ENCODE data around the gene TTC6.

The TTC6 gene

GRCh38 chr14:37585101-37585511 is 10.3 kb upstream of the TTC6 start:
- DNase-seq (ENCODE audit: low spot score), result no peak

DNA sequence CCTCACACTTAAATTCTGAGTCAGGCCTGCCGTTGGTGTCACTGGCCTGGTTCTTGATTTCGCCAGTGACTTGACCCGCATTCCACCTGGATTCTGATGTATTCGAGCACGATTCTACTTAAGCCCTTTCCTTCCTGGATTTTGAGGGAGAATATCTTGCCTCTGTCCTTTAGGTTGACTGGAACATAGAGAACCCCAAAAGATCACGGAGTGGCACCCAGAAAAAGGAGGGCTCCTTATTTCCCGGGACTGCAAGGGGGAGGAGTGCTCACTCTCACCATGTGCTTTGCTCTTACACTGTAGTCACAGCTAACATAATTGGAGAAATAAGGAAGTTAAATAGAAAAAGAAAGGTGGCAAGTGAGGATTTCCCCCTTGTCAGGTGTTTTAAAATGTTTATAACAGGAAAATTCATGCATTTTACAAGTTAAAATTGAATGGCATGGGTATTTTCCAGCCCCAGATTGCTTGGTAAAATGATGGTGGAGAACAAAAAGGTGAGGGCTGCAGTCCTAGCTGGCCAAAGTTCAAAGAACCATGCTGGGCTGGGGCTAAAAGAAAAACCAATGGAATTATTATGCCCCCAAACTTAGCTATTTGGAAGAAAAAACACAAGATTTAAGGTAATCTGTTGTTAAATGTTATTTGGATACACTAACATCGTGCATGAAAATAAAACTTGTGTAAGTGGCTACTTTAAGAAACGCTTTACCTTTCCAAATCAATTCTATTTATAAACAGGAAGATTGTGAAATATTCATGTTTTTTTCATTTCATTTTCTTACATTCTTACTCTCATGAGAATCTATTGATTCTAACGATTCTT is 9.2 kb upstream of the TTC6 start:
- DNase-seq (ENCODE audit: low spot score), result no peak

- no peak for DNase-seq (ENCODE audit: low spot score)
These were observed 8.7 kb upstream of the TTC6 start for GRCh38 chr14:37586797-37587130.

DNA sequence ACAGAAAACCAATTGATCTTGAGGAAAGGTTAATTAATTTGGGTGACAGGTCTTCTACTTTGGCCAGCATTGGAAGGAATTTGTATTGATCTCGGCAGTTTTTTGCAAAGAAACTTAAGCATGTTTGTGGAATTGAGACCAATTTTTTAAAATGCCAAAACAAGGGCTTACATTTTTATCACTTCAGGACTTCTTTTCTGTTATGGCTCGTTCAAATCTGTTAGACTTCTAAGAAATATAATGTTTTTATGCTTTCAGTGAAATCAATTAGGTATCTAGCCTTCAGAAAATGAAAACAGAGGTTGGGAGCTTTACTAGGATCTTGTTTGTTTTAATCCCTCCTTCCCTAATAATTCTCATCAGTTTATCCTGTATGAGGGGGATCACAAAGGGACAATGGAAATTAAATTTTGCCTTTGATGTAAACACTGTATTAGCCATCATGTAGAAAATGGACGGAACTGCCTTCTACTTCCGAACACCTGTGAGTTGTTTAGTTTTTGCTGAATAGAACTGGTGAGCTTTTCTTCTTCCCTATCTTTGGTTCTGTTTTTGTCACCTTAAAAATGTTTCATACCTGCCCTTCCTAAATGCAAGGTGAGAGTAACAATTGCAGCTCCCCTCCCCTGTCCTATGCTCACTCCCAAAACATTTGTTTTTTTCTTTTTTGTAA is 8.2 kb upstream of the TTC6 start:
- no peak for DNase-seq (ENCODE audit: low spot score)

DNA sequence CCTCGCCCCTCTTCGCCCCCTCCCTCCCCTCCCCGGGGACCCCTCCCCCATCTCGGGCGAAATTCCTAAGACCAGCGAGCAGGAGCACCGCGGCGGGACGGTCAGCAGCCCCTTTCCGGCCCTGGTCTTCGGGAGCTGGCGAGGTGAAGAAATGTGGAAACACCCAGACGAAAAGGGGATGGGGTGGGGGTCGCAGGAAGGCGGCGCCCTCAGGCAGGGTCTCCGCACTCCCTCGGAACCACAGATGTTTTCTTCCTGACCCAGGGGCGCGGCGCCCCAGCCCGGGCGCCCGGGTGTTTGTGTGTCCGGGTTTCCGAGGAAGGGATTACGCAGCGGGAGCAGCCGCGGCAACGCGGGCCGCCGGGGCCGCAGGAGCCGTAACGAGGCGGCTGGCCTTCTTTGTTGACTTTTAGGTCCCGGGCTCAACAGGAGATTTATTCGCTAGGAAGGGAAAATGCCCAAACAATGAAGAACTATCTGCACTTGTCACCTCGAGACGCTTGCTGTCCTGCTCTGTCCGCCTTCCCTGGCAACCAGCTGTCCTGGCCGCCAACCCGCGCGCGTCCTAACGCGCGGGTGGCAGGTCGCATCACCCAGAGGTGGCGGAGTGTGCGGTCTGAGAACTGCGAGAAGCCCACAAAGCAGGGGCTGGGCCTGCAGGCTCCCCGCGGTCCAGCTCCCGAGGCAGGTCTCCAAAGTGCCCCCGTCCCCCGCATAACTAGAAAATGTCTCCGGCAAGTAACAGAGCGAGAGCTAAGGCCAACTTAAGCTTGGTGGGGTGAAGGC is 7.4 kb upstream of the TTC6 start:
- DNase-seq (ENCODE audit: low spot score), result no peak

GRCh38 chr14:37588667-37588955 is 6.8 kb upstream of the TTC6 start:
- DNase-seq (ENCODE audit: low spot score), result no peak

DNA sequence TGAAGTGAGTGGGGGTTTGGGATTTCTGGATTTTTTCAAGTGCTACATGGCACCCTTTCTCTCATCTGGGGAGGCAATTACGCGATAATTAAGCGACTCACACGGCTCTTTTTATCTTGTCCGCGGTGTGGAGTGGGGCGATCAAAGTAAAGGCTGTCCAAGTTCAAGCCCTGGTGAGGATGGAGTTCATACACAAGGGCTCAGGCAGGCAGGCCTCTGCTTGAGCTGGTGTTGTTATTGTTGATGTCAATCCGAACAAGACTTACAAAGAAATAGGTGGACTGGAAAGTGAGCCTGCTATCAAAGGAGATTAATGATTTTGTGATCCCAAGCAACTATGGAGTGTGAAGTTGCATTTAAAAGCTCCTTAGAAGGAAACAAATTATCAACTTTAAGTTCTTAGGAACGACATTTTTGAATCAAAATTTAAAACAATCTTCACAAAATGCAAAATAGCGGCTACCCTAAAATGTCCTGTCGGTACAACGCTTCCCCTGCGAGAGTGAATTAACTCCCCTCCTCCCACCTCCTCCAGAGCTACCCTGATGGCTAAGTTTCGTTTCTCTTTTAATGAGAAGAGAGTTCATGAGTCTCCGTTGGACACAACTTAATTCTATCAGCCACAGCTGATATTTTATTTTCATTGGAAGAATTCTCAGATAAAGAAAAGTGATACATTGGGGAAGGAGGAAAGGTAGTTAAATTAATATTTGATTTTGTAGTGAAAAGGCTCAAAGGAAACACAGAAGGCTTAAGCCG is 6.3 kb upstream of the TTC6 start:
- no peak for DNase-seq (ENCODE audit: low spot score)

- no peak for DNase-seq (ENCODE audit: low spot score)
These were observed 5.6 kb upstream of the TTC6 start for GRCh38 chr14:37589715-37590427.

DNA sequence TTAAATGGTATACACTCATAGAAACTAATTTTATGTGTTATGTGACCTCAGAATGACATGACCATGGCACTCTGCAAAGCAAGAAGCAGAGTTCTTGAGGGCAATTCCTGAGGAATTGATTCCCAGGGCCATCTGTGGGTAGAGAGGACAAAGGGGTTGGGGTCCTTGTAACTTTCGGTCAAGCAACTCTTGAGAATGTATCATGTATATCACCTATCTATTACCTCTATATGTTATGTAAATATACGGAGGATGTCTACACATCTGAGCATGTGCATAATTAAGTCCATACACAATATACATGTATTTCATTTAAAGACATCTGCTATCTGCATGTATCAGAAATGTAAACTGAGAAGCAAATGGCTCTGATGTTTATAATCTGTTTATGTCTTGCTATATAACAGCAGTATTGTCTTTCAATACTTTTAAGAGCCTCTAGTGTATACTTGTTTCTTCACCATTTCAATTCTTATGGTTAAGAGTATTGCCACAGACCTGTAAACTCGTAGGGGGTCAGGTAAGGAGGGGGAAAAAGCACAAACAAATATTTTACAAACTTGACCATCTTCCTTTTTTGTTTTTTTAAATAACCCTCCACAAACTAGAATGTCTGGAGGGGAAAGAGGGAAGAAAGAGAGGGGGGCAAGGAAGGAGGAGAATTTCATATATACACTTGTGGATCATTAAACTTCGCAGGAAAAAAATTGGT is 4.8 kb upstream of the TTC6 start:
- no peak for DNase-seq (ENCODE audit: low spot score)

DNA sequence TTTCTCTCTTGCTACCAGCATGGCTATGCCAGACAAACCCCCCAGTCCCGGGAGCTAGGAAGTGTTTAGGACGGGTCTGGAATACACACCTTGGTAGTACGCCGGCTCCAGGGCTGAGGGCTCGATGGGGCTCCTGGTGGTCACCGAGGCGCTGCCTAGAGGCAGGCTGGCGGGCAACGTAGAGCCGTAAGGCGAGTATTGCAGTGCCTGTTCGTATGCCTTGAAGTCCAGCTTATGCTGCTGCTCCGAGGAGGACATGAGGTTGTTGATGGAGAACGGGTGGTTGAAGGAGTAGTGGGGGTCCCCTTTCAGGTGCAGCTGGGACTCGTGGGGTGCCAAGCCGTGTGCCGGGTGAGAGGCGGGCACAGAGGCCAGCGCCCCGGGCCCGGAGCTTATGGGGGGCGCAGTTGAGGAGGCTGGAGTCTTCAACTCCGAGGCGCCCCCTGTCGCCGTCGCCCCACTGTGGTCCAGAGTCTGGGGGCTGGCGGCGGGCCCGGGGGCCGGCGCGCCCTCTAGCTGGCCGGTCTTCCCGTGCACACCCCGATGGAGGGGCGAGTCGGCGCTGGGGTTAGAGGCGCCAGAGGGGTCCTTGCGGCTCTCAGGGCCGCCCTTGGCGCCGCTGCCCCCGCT is 4.0 kb upstream of the TTC6 start:
- DNase-seq (ENCODE audit: low spot score), result no peak

- DNase-seq (ENCODE audit: low spot score), result no peak
These were observed 3.4 kb upstream of the TTC6 start for GRCh38 chr14:37591941-37592481.

GRCh38 chr14:37592482-37593408 is 2.7 kb upstream of the TTC6 start:
- DNase-seq (ENCODE audit: low spot score), result no peak

DNA sequence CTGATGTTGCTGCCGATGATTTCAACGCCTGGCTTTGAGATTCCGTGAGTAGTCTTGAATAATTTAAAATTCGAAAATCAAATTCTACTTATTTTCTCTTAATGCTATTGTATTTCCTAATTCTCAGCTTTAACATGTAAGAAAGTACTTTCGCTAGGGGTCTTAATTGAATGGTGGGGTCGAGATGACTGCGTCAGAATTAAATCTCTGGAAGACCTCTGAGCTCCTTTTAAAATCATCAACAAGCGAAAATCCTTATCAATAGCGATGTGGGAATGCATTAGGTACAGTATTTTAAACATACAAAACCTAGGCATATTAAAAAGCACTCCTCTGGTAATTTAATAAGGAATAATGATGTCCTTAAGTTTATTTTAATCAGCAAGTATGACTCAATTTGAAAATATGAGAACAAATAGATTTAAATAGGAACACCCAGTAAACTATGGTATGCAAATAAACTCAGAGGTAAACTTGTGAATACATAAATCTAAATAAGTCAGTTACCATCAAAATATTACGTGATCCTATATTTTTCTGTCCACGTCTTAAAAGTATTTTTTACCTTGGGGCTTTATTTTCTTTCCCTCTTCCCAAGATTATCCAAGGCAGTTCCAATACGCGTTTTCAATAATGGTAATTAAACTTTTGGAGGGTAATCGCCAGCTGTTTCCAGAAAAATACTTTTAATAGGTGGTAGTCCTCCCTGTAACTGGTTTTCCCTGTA is 1.8 kb upstream of the TTC6 start:
- DNase-seq (ENCODE audit: low spot score), result no peak

- DNase-seq (ENCODE audit: low spot score), result no peak
These were observed 1.0 kb upstream of the TTC6 start for GRCh38 chr14:37594238-37594970.

DNA sequence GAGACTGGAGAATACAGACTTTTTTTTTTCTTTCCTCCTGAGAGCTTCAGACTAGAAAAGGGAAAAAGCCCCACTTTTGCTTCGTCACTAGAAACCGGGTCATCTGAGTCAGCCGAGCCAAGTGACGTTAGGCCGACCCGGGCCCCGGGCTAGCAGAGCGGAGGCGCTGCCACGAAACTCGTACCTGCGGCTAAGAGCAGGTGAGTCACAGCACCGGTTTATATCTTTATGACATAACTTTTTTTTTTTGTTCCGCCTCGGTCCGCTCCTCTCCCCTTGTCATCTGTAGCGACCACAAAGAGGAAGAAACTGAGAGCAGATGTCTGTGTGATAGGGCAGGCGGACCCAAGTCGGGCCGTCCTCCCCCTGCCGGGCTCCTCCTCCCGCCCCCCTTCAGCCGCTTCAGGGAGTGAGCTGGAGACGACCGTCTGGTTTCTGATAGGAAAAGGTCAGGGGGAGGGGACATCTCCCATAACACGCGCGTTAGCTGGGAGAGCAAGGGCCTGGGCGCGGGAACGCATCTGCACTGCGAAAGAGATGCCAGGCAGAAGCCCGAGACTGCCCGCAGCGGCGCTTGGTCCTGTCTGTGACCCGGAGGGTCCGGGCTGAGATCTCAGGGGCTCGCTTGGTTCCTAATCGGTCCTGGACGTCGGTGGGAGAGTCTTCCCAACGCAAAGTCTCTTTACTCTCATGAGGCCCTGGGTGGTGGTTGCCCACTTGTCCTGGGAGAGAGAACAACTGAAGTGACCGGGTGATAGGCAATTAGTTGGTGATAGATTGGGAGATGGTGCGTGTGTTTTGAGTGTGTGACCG is 586 bp downstream of the TTC6 start:
- DNase-seq (ENCODE audit: low spot score), result no peak

DNA sequence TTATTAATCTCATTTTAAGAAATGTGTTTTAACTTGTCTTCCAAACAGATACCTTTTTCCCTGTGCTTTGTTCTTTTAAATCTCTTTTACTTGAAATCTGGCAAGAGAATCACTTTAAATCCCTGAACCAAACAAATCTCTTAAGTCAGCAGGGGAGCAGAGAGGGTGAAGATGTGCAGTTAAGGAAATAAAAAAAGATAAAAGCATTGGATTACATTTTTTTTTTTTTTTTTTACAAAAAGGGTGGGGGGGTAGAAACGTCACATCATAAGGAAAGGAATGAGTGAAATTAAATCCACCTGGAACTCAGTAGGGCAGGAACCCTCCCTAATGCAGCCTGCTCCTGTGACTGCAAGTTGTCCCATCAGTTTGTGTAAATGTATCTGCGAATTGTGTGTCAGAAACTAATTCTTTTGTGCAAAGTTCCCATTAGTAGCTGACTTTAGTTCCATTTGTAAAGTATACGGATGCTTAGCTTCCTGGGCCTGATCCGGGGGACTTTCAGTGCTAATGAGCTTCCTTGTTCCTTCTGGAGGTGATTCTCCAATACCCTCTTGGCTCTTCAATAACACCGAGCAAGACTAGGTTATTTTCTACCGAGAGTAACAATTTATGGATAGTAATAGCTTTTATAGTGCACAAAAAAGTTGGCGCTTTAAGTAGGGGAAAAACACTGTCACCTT is 1.5 kb downstream of the TTC6 start:
- no peak for DNase-seq (ENCODE audit: low spot score)
